Activated CD8-positive, alpha-beta T cell treated with anti-CD3 and anti-CD28 coated beads, Interleukin-2, amount 10 ng/mL, durations not matched to agents 7 days and 5 days (primary cell): ENCODE results near the gene GRIN2D. TPM values are rescaled to one million over a fixed set of nuclear protein-coding genes. Genes with fewer than 3 reads are reported as not detected.

ENCODE experiments used
- ATAC-seq: fragments of 150-1000 bp; cut with Tn5 transposase; one replicate; pipeline ENCODE4 v1.10.0; 2021; ENCODE audit warnings: moderate library complexity
- CTCF ChIA-PET: fragments of 350-600 bp; sonication (Branson Sonifier 250); formaldehyde crosslinking; loops from one replicate; lab custom pipeline; 2021; ENCODE audit warnings: antibody characterized with exemption; lab: Charles Lee
- POLR2A ChIA-PET: fragments of 350-600 bp; sonication (Branson Sonifier 250); formaldehyde crosslinking; loops from one replicate; lab custom pipeline; 2021; ENCODE audit warnings: antibody characterized with exemption; lab: Charles Lee
- DNase-seq: peaks from one replicate; pipeline ENCODE4 v3.0.0-alpha.2; 2020
- H3K27ac Mint-ChIP-seq: one replicate; pipeline ENCODE4 v1.8.0; 2021; ENCODE audit warnings: mild to moderate bottlenecking, mixed read lengths
- H3K27me3 Mint-ChIP-seq: one replicate; pipeline ENCODE4 v1.8.0; 2021; ENCODE audit warnings: low read depth, mixed read lengths
- H3K36me3 Mint-ChIP-seq: one replicate; pipeline ENCODE4 v1.8.0; 2021; ENCODE audit warnings: low read depth, mixed read lengths
- H3K4me1 Mint-ChIP-seq: one replicate; pipeline ENCODE4 v1.8.0; 2021; ENCODE audit warnings: low read depth, mixed read lengths
- H3K4me3 Mint-ChIP-seq: one replicate; pipeline ENCODE4 v1.8.0; 2021; ENCODE audit warnings: mild to moderate bottlenecking, mixed read lengths
- H3K9me3 Mint-ChIP-seq: one replicate; pipeline ENCODE4 v1.8.0; 2022; ENCODE audit warnings: mixed read lengths; ENCODE audit not compliant: insufficient read depth
- total RNA-seq, 2 experiments: library from RNA; stranded (reverse); gene quantifications; one replicate each; pipeline ENCODE4 v1.2.3, GENCODE V29; 2021

The GRIN2D gene
- under 1 TPM; 0.05 to 0.08 TPM for total RNA-seq

GRCh38 chr19:48393559-48394330, at the start of gene GRIN2D:
Gene GRIN2D (plus strand): TSS chr19:48393668. CDS start chr19:48398393, 4,725 bp downstream.
- ATAC-seq (no peak), DNase-seq (no peak)
- ChIA-PET POLR2A (no interaction called here), CTCF (interaction anchor here (1.0 to 1.1 kb wide), 2 partner anchors 72 to 80 kb away, joined by 3 to 4 read pairs; a partner anchor contains a TSS)
- Mint-ChIP-seq H3K36me3 (no peaks in the 10 kb centered on the region), H3K27ac (no peak within 1 kb of the TSS), H3K9me3 (no peaks in the 10 kb centered on the region), H3K4me3 (peak within 1 kb of the TSS; percentile 13), H3K4me1 (peaks cover 35% of the 10 kb centered on the region), H3K27me3 (peaks cover 54% of the 10 kb centered on the region)

- Mint-ChIP-seq H3K27me3 (no peaks in the 10 kb centered on the region), H3K4me3 (no peak overlapping the region), H3K9me3 (no peaks in the 10 kb centered on the region), H3K4me1 (no peaks in the 10 kb centered on the region), H3K27ac (no peak overlapping the region), H3K36me3 (no peaks in the 10 kb centered on the region)
- ATAC-seq (no peak), DNase-seq (peak; percentile 20)
- POLR2A ChIA-PET, result no interaction called here
- CTCF ChIA-PET, result no interaction called here
These were observed 48.6 kb upstream of the GRIN2D start for GRCh38 chr19:48344892-48345291.

GRCh38 chr19:48346191-48346590, 47.3 kb upstream of the GRIN2D start:
- POLR2A ChIA-PET, result no interaction called here
- no peaks in the 10 kb centered on the region for H3K36me3 Mint-ChIP-seq
- no peaks in the 10 kb centered on the region for H3K27me3 Mint-ChIP-seq
- DNase-seq, result no peak
- no peaks in the 10 kb centered on the region for H3K9me3 Mint-ChIP-seq
- no peak for ATAC-seq
- no peak overlapping the region for H3K4me3 Mint-ChIP-seq
- CTCF ChIA-PET, result no interaction called here
- no peak overlapping the region for H3K27ac Mint-ChIP-seq
- peaks cover 2% of the 10 kb centered on the region for H3K4me1 Mint-ChIP-seq

- Mint-ChIP-seq H3K9me3 (no peaks in the 10 kb centered on the region), H3K27ac (peak overlapping the region; percentile 7), H3K36me3 (no peaks in the 10 kb centered on the region), H3K4me1 (peaks cover 6% of the 10 kb centered on the region), H3K27me3 (no peaks in the 10 kb centered on the region), H3K4me3 (no peak overlapping the region)
- POLR2A ChIA-PET, result no interaction called here
- CTCF ChIA-PET, result interaction anchor here (0.8 to 1.3 kb wide), 2 partner anchors 15 to 34 kb away, joined by 3 read pairs; no protein-coding TSS in a partner anchor
- no peak for ATAC-seq
- DNase-seq, result no peak
These were observed 45.4 kb upstream of the GRIN2D start for GRCh38 chr19:48348045-48348444.

- no peaks in the 10 kb centered on the region for H3K27me3 Mint-ChIP-seq
- H3K4me1 Mint-ChIP-seq, result peaks cover 6% of the 10 kb centered on the region
- H3K9me3 Mint-ChIP-seq, result no peaks in the 10 kb centered on the region
- DNase-seq (no peak), ATAC-seq (no peak)
- H3K4me3 Mint-ChIP-seq, result no peak overlapping the region
- no peaks in the 10 kb centered on the region for H3K36me3 Mint-ChIP-seq
- H3K27ac Mint-ChIP-seq, result no peak overlapping the region
- ChIA-PET POLR2A (no interaction called here), CTCF (no interaction called here)
These were observed 44.7 kb upstream of the GRIN2D start for GRCh38 chr19:48348737-48349136.

GRCh38 chr19:48350856-48351255, 42.6 kb upstream of the GRIN2D start:
- no peak for DNase-seq
- ChIA-PET POLR2A (interaction anchor here (1.3 kb wide), 1 partner anchor 13 kb away, joined by 5 read pairs; the partner anchor contains the start of genes SYNGR4 and TMEM143), CTCF (interaction anchor here (0.7 to 2.6 kb wide), 11 partner anchors 10 to 233 kb away, joined by 3 to 17 read pairs (median 4); partner anchors contain the start of genes SYNGR4 and TMEM143)
- no peak overlapping the region for H3K4me3 Mint-ChIP-seq
- no peak for ATAC-seq
- no peak overlapping the region for H3K27ac Mint-ChIP-seq
- H3K27me3 Mint-ChIP-seq, result no peaks in the 10 kb centered on the region
- no peaks in the 10 kb centered on the region for H3K9me3 Mint-ChIP-seq
- H3K4me1 Mint-ChIP-seq, result peaks cover 6% of the 10 kb centered on the region
- no peaks in the 10 kb centered on the region for H3K36me3 Mint-ChIP-seq

GRCh38 chr19:48351341-48351752, 42.1 kb upstream of the GRIN2D start:
- ATAC-seq (peak; percentile 99), DNase-seq (peak; percentile 88)
- Mint-ChIP-seq H3K36me3 (no peaks in the 10 kb centered on the region), H3K4me1 (peaks cover 6% of the 10 kb centered on the region), H3K27me3 (no peaks in the 10 kb centered on the region), H3K9me3 (no peaks in the 10 kb centered on the region), H3K4me3 (no peak overlapping the region), H3K27ac (no peak overlapping the region)
- POLR2A ChIA-PET, result interaction anchor here (1.3 kb wide), 1 partner anchor 12 kb away, joined by 5 read pairs; the partner anchor contains the start of genes SYNGR4 and TMEM143
- CTCF ChIA-PET, result interaction anchor here (0.7 to 2.6 kb wide), 11 partner anchors 10 to 233 kb away, joined by 3 to 17 read pairs (median 4); partner anchors contain the start of genes SYNGR4 and TMEM143

- Mint-ChIP-seq H3K4me3 (no peak overlapping the region), H3K36me3 (peaks cover 4% of the 10 kb centered on the region), H3K4me1 (peaks cover 6% of the 10 kb centered on the region), H3K27me3 (no peaks in the 10 kb centered on the region), H3K9me3 (no peaks in the 10 kb centered on the region), H3K27ac (no peak overlapping the region)
- ChIA-PET CTCF (interaction anchor here (0.7 to 1.7 kb wide), 2 partner anchors 10 to 19 kb away, joined by 3 to 7 read pairs; partner anchors contain the start of genes SYNGR4 and TMEM143), POLR2A (interaction anchor here (0.6 kb wide), 1 partner anchor 246 kb away, joined by 3 read pairs; no protein-coding TSS in a partner anchor)
- DNase-seq, result no peak
- ATAC-seq, result no peak
These were observed 39.8 kb upstream of the GRIN2D start for GRCh38 chr19:48353677-48354076.

GRCh38 chr19:48354332-48354992, 39.0 kb upstream of the GRIN2D start:
- no peak for ATAC-seq
- no peaks in the 10 kb centered on the region for H3K27me3 Mint-ChIP-seq
- no peak overlapping the region for H3K4me3 Mint-ChIP-seq
- peaks cover 8% of the 10 kb centered on the region for H3K36me3 Mint-ChIP-seq
- CTCF ChIA-PET, result interaction anchor here (0.7 to 1.7 kb wide), 2 partner anchors 10 to 20 kb away, joined by 3 to 7 read pairs; partner anchors contain the start of genes SYNGR4 and TMEM143
- POLR2A ChIA-PET, result no interaction called here
- DNase-seq, result no peak
- no peaks in the 10 kb centered on the region for H3K9me3 Mint-ChIP-seq
- H3K4me1 Mint-ChIP-seq, result peaks cover 6% of the 10 kb centered on the region
- H3K27ac Mint-ChIP-seq, result no peak overlapping the region

- H3K4me1 Mint-ChIP-seq, result peaks cover 6% of the 10 kb centered on the region
- H3K27ac Mint-ChIP-seq, result no peak overlapping the region
- H3K36me3 Mint-ChIP-seq, result peaks cover 10% of the 10 kb centered on the region
- no peak for DNase-seq
- H3K4me3 Mint-ChIP-seq, result no peak overlapping the region
- ChIA-PET CTCF (no interaction called here), POLR2A (no interaction called here)
- H3K9me3 Mint-ChIP-seq, result no peaks in the 10 kb centered on the region
- no peak for ATAC-seq
- no peaks in the 10 kb centered on the region for H3K27me3 Mint-ChIP-seq
These were observed 38.0 kb upstream of the GRIN2D start for GRCh38 chr19:48355365-48355954.

GRCh38 chr19:48359123-48359522, 34.3 kb upstream of the GRIN2D start:
- no peak for ATAC-seq
- Mint-ChIP-seq H3K4me1 (peaks cover 8% of the 10 kb centered on the region), H3K4me3 (no peak overlapping the region), H3K27ac (no peak overlapping the region), H3K9me3 (no peaks in the 10 kb centered on the region), H3K27me3 (no peaks in the 10 kb centered on the region), H3K36me3 (peaks cover 13% of the 10 kb centered on the region)
- CTCF ChIA-PET, result no interaction called here
- POLR2A ChIA-PET, result no interaction called here
- DNase-seq, result no peak
